Cardiac septum (tissue), 1 donor: ENCODE data around the gene BAG3. TPM values are rescaled to one million over a fixed set of nuclear protein-coding genes. Genes with fewer than 3 reads are reported as not detected.

Source experiments
- DNase-seq: peaks from one replicate; pipeline ENCODE4 v3.0.0-alpha.2; 2020; ENCODE audit warnings: low spot score
- intact Hi-C: fragments of 100-400 bp; cut with DNase I; formaldehyde crosslinking; loops from one replicate; pipeline ENCODE4 v1.14.0; 2022
- total RNA-seq: library from RNA; stranded (reverse); fragmentation: NEBNext Ultra II Directional; extraction: Animal tissue kit (Norgen Biotek cat#: 25700); gene quantifications from one replicate; pipeline ENCODE4 v1.2.1, GENCODE V29; 2021
- donor health status: DM: no; HTN: no; CAD: no.

Gene BAG3
- total RNA-seq, 1 donor from 2014 or later = 172 TPM

DNA sequence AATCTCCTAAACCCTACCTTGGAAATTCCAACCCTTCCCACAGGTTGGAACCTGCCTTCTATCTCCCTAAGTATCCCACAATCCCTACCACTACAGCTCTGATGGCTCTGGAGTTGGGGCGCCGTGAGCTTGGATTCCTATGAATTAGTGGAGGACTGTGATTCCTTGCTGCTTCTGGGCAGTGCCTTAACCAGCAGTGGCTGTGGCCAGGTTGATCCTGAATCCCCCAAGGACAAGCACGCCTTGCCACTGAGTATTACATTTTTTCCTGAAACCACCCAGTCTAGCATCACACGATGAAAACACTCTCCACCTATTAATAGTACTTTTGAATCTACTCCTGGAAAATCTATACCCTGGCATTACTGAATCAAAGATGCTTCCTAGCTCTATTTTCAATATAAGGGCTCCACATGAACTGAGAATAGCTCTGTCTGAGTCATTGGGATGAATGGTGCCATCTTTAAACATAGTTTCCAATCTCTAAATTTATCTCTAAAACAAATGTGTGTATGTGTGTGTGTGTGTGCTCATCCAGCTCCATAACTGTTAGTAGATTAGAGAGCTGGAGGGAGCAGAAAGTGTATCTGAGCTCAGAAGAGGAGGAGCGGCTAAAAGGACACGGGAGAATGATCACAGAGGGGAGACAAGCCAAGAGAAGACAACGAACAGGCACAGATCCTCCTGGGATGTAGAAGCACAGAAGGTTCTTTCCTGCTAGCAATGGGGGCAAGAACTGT lies 62.7 kb downstream of the BAG3 start:
- DNase-seq = no peak
- intact Hi-C loops = no loop called here

DNA sequence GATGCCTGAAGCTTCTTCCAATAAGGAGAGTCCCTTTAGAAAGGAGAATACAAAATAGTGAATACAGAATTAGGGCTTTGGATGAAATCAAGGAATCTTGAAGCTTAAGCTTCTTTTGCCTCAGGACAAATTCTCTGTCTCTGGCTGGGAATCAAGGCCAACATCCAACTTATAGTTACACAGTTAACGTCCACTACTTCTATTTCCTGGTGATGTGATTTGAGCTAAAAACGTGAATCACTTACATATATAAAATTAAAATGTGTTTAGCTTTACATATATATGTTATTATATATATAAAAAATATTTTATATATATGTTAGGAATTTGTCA lies 63.3 kb downstream of the BAG3 start:
- no peak for DNase-seq
- intact Hi-C loops = no loop called here

DNA sequence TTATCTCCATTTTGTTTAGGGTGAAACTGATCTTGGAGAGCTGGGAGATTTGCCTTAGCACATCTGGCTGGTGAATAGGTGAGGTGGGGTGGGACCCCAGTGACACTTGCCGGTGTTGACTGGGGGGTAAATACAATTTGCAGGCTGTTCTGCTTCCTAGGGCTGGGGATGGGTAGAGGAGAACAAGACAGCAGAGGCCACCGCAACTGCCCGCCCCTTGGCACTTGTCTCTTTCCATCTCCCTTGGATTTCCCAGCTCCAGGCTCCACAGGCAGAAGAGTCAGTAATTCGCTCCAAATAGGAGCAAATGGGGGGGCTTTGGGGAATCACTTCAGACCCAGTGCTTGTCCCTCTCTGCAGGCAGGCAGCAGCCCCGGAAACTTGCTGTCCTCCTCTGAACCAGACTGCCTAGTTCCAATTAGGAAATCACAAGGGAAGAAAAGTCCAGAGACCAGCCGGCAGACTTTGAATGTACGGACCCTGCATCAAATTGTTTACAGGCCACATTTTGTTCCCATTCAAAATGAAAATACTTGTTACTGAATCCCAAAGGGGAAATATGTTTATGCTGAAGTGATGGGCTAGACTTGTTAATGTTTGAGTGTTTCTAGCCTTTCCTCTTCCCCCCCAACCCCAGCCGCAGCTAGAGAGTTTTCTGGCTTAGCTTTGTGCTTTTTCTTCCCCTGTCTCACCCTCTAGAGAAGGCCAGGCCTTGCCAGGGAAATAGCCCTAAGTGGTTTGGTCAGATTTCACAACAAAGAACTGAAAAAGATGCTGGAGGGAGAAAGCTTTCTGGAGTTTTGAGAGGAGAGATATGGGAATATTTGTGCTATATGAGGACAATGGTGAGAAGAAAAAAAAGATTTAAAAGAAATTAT lies 64.7 kb downstream of the BAG3 start:
- intact Hi-C loops = no loop called here

DNA sequence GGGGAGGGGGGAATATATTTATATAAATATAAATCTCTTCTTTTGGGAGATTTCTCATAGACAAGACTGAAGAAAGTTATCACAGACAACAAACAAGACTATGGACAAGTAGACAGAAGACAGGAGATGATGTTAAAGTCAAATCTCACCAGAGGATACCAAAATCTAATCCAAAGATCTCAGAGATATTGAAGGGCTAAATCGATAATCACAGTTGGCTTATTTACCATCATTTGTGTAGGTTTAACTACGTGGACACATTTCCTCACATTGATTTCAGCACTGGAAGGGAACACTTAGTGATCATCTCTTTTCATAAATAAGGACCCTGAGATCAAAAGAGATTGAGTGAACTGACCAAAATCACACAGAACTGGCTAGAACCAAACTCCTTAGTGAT lies 72.0 kb downstream of the BAG3 start:
- intact Hi-C loops = loop anchor here (10.0 kb wide), 1 partner anchor 118 kb away; no protein-coding TSS in a partner anchor
- DNase-seq = no peak

More for the DNA sequence above, 64.7 kb downstream of the BAG3 start:
- DNase-seq = no peak

DNA sequence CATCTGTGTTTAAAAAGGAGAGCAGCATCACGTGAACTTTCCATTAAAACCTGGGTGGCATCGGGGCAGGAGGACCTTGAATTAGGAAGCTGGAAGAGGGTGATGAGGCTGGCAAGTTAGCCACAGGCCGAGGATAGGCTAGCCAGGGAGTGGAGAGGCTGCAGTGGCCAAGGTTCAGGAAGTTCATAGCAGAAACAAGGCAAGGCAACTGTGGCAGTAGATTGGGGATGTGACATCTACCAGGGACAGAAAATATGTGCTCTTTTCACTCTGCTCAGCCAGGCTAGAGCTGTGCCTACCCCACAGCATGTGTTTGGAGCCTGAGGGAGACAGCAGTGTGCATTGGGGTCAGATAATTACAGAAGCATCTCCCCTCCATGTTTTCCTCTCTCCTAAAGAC lies 72.4 kb downstream of the BAG3 start:
- intact Hi-C loops = loop anchor here (10.0 kb wide), 1 partner anchor 119 kb away; no protein-coding TSS in a partner anchor
- DNase-seq = no peak

DNA sequence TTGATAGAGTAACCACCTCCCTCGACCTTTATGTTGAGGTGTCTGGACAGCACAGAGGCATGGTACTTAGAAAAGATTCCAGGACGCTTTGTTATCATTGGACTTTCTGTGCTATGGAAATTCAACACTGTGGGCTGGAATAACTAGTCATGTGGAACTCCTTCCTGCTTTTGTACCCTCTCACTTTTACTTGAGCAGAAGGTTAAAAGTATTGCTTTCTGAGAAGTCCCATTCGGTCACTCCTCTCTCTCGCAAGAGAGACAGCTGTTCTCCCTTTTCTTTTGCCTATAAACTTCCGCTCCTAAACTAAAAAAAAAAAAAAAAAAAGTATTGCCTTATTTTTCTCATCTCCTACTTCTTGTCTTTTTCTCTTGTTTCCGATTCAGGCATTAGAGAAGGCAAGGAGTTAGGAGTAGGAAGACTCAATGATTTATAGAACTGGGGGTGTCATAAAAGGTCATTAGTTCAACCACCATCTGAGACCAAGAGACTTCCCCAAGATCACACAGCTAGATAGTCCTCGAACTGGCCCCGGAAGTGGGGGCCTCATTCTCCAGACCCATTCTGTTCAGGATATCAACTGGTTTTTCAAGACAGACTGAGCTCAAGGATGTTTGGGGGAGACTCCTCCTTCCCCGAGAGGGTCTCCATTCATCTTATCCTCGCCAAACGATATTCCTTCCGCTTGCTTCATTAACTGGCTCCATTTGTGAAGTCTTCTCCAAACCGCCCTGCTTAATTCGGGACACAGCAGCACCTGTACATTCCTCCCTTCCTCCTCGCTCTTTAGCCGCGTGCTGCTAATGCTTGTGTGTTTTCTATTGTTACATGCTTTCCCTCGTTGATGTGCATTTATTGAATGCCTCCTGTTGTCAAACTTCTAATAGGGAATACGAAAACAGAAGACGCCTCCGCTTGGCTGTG lies 73.7 kb downstream of the BAG3 start:
- intact Hi-C loops = loop anchor here (5.0 to 10.0 kb wide), 2 partner anchors 38 to 120 kb away; no protein-coding TSS in a partner anchor
- DNase-seq = no peak

GRCh38 chr10:119725517-119725827 lies 74.3 kb downstream of the BAG3 start:
- intact Hi-C loops = loop anchor here (5.0 to 10.0 kb wide), 2 partner anchors 38 to 121 kb away; no protein-coding TSS in a partner anchor
- DNase-seq = no peak

GRCh38 chr10:119725828-119726675 lies 74.9 kb downstream of the BAG3 start, which contains the start of gene INPP5F:
Gene INPP5F (plus strand): TSS chr10:119726050. CDS start chr10:119726263, 213 bp downstream.
- intact Hi-C loops = loop anchor here (5.0 to 10.0 kb wide), 2 partner anchors 39 to 121 kb away; no protein-coding TSS in a partner anchor
- peak; percentile 100 for DNase-seq

DNA sequence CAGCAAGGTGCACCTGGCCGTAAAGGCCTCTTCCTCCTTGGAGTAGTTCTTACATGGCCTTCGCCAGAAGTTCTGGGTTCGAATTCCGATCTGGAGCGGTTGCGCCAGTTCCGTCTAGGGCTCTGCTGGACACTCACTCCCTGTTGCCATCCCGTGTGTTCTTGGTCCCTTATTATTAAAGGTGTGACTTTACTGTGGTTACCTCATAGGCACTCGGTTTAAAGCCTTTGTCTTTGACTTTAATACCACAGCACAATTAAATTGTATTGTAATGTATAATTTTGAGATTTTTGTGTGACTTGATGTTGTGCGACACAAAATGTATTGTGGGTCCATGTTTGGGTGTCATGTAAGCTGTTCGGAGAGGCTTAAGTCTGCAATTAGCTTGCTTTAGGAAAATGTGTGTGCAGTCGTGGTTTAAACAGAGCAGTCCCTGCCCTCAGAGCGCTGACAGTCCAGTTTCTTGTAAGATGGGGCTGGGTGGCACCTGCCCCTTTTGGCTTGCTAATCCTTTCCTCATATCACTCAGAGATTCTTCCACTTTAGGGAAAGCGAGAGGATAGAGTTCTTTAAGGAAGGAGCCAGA lies 75.6 kb downstream of the BAG3 start:
- no peak for DNase-seq
- intact Hi-C loops = loop anchor here (5.0 to 10.0 kb wide), 2 partner anchors 39 to 122 kb away; no protein-coding TSS in a partner anchor

Other genes starting within 250 kb of the BAG3 start
- gene RGS10, start 108.7 kb upstream of the BAG3 start, total RNA-seq = 3.2 TPM
- 75.0 TPM for gene TIAL1, start 54.4 kb upstream of the BAG3 start, total RNA-seq
- gene INPP5F, start 74.7 kb downstream of the BAG3 start, total RNA-seq = 20.2 TPM
- gene MCMBP, start 221.5 kb downstream of the BAG3 start, total RNA-seq = 30.3 TPM
- gene SEC23IP, start 241.3 kb downstream of the BAG3 start, total RNA-seq = 30.7 TPM